Neural cell (in vitro differentiated cells): ENCODE data around the gene BIK.

ENCODE experiments used
- EZH2 ChIP-seq: fragments of 200-600, 300-800 bp; shearing (Covaris generic), sonication (generic); IDR thresholded peaks from 2 replicates; pipeline ENCODE4 v1.6.1; 2014; ENCODE audit warnings: antibody characterized with exemption, low read length, borderline replicate concordance, mild to moderate bottlenecking; ENCODE audit not compliant: insufficient read depth, poor library complexity, severe bottlenecking
- MXI1 ChIP-seq: fragments of 450-650 bp; conservative IDR thresholded peaks from 2 replicates; pipeline ENCODE4 v1.6.1; 2014; ENCODE audit warnings: antibody characterized with exemption, mild to moderate bottlenecking; ENCODE audit not compliant: poor library complexity, severe bottlenecking
- SMC3 ChIP-seq: fragments of 450-650 bp; conservative IDR thresholded peaks from 2 replicates; pipeline ENCODE4 v1.6.1; 2014; ENCODE audit warnings: antibody characterized with exemption, mild to moderate bottlenecking, moderate library complexity; ENCODE audit not compliant: poor library complexity
- TF ChIP-seq, protein P1 (sequence below): fragments of 450-650 bp; IDR thresholded peaks from 2 replicates; pipeline ENCODE4 v1.5.1; 2014; ENCODE audit warnings: antibody characterized with exemption, mild to moderate bottlenecking, moderate library complexity; ENCODE audit not compliant: poor library complexity, severe bottlenecking

DNA sequence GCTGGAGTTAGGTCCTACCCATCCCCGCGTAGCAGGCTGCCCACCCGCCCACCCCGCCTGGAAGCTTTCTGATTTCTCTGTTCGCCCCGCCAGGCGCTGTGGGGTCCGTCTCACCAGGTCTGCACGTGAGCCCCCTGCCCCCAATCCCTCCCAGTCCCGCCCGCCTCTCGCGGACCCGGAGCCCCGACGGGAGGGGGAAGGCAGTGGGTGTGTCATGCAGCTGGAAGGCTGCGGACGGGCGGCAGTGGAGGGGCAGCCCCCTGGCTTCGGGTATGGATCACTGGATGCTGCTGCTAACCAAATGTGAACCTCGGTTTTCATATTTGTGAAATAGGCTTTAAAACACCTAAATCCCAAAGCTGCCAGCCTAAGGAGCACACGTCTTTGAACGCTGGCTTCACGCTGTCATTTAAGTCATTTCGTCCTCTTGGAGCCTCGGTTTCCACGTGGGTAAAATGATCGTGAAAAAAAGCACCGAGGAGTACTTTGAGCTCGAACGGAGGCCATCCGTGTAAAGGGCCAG lies 568 bp upstream of the BIK start:
- TF ChIP-seq, protein P1, sequence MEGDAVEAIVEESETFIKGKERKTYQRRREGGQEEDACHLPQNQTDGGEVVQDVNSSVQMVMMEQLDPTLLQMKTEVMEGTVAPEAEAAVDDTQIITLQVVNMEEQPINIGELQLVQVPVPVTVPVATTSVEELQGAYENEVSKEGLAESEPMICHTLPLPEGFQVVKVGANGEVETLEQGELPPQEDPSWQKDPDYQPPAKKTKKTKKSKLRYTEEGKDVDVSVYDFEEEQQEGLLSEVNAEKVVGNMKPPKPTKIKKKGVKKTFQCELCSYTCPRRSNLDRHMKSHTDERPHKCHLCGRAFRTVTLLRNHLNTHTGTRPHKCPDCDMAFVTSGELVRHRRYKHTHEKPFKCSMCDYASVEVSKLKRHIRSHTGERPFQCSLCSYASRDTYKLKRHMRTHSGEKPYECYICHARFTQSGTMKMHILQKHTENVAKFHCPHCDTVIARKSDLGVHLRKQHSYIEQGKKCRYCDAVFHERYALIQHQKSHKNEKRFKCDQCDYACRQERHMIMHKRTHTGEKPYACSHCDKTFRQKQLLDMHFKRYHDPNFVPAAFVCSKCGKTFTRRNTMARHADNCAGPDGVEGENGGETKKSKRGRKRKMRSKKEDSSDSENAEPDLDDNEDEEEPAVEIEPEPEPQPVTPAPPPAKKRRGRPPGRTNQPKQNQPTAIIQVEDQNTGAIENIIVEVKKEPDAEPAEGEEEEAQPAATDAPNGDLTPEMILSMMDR = no peak
- TF ChIP-seq EZH2 = no peak
- no peak for TF ChIP-seq MXI1
- no peak for TF ChIP-seq SMC3
